ENCODE data around the gene TSPAN14. TPM values are rescaled to one million over a fixed set of nuclear protein-coding genes. Genes with fewer than 3 reads are reported as not detected.

Gene TSPAN14
- total RNA-seq, 1 experiment from 2014 or later: 73.5 TPM

DNA sequence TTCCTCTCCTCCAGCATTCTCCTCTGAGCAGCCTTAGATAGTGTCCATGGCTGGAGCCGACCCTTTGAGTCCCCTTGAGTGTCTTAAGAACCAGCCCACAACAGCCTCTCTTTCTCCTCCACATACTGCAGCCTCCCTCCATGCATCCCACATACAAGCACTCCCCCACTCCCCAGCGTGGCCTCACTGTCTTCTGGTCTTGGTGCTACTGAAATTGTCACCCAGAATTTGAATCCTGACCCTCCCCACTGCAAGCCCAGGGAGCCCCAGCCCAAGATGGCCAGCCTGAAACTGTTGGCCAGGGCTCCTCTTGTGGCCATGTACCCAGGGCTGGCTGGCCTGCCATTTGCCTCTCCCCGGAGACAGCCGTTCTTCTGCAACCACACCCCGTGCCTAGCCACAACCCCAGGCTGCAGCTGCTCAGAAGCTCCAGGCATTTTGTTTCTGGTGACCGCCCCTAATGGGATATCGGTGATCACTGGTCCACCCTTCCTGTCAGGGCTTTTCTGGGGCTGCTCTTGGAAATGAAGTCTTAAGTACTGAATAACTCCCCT, 64.8 kb downstream of the TSPAN14 start (continued):
- no peak for TF ChIP-seq ERG (CRISPR knock-in tag; IDR thresholded peaks at IDR 0.05)
- TF ChIP-seq, protein P1, sequence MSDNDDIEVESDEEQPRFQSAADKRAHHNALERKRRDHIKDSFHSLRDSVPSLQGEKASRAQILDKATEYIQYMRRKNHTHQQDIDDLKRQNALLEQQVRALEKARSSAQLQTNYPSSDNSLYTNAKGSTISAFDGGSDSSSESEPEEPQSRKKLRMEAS (CRISPR knock-in tag; IDR thresholded peaks at IDR 0.05): no peak

DNA sequence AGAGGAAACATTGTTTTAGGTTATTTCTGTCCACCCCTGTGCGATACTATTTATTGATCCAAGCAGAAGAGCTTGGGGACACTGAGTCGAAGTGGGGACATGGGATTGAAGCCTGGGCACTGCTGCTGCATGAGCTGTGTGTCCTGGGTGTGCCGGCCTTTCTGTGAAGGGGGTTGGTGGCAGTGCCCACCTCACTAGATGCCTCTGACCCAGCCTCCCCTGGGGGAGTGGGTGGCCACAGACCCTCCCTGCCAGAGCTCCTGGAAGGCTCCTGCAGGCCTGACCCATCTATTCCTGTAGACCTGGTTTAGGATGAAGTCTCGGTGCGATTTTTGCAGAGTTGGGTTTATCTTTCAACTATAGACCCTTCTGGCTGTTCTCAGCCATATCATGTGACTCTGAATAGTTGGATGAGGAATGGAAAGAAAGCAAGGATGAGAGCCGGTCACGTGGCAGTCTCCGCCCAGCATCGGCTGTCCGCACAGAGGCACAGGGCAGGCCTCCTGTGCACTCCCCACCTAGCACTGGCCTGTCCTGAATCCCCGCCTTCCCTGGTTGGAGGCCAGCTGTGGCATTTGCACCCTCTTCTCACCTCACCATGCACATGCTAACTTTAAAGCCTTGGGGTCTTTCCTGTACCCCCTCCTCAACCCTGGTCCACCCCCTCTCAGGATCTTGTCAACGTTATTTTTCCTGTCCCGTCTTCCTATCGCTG, 66.0 kb downstream of the TSPAN14 start:
- Mint-ChIP-seq H3K4me3 (no peak overlapping the region), H3K27me3 (ENCODE audit: low read depth) (no peaks in the 10 kb centered on the region), H3K36me3 (peaks cover 30% of the 10 kb centered on the region), H3K9me3 (no peaks in the 10 kb centered on the region), H3K27ac (no peak overlapping the region), H3K4me1 (peaks cover 6% of the 10 kb centered on the region)
- ATAC-seq: no peak
- CTCF ChIA-PET: interaction anchor here (1.0 to 1.5 kb wide), 2 partner anchors 9 to 14 kb away, joined by 3 to 6 read pairs; no protein-coding TSS in a partner anchor
- DNase-seq (ENCODE audit: low spot score): no peak
- TF ChIP-seq TCF7 (CRISPR knock-in tag; IDR thresholded peaks at IDR 0.05; ENCODE audit: low read depth) (no peak), GTF2I (CRISPR knock-in tag; conservative IDR thresholded peaks at IDR 0.05) (no peak), GABPB1 (CRISPR knock-in tag; IDR thresholded peaks at IDR 0.05) (no peak), FOXJ3 (CRISPR knock-in tag; IDR thresholded peaks at IDR 0.05; ENCODE audit: borderline replicate concordance) (no peak), PRRX2 (CRISPR knock-in tag; IDR thresholded peaks at IDR 0.05) (no peak), ZNF317 (CRISPR knock-in tag; IDR thresholded peaks at IDR 0.05; ENCODE audit: borderline replicate concordance, low read depth) (no peak), OVOL2 (CRISPR knock-in tag; IDR thresholded peaks at IDR 0.05; ENCODE audit: borderline replicate concordance) (no peak), NFATC4 (CRISPR knock-in tag; IDR thresholded peaks at IDR 0.05) (no peak), GRHL2 (CRISPR knock-in tag; IDR thresholded peaks at IDR 0.05; ENCODE audit: insufficient replicate concordance, severe bottlenecking) (no peak), ARID4B (CRISPR knock-in tag; IDR thresholded peaks at IDR 0.05; ENCODE audit: borderline replicate concordance) (no peak), CBFB (CRISPR knock-in tag; IDR thresholded peaks at IDR 0.05; ENCODE audit: low read depth) (no peak), ZMAT4 (CRISPR knock-in tag; IDR thresholded peaks at IDR 0.05) (no peak), KAT7 (CRISPR knock-in tag; IDR thresholded peaks at IDR 0.05; ENCODE audit: borderline replicate concordance) (no peak)
- TF ChIP-seq, protein P2, sequence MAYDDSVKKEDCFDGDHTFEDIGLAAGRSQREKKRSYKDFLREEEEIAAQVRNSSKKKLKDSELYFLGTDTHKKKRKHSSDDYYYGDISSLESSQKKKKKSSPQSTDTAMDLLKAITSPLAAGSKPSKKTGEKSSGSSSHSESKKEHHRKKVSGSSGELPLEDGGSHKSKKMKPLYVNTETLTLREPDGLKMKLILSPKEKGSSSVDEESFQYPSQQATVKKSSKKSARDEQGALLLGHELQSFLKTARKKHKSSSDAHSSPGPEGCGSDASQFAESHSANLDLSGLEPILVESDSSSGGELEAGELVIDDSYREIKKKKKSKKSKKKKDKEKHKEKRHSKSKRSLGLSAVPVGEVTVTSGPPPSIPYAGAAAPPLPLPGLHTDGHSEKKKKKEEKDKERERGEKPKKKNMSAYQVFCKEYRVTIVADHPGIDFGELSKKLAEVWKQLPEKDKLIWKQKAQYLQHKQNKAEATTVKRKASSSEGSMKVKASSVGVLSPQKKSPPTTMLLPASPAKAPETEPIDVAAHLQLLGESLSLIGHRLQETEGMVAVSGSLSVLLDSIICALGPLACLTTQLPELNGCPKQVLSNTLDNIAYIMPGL (CRISPR knock-in tag; IDR thresholded peaks at IDR 0.05): no peak
- TF ChIP-seq, protein P3, sequence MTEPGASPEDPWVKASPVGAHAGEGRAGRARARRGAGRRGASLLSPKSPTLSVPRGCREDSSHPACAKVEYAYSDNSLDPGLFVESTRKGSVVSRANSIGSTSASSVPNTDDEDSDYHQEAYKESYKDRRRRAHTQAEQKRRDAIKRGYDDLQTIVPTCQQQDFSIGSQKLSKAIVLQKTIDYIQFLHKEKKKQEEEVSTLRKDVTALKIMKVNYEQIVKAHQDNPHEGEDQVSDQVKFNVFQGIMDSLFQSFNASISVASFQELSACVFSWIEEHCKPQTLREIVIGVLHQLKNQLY (CRISPR knock-in tag; IDR thresholded peaks at IDR 0.05): no peak
- TF ChIP-seq, protein P4, sequence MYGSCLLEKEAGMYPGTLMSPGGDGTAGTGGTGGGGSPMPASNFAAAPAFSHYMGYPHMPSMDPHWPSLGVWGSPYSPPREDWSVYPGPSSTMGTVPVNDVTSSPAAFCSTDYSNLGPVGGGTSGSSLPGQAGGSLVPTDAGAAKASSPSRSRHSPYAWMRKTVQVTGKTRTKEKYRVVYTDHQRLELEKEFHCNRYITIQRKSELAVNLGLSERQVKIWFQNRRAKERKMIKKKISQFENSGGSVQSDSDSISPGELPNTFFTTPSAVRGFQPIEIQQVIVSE (CRISPR knock-in tag; IDR thresholded peaks at IDR 0.05; ENCODE audit: borderline replicate concordance): no peak
- POLR2A ChIA-PET: no interaction called here

All from WTC11 (cell line).